ENCODE data around the gene CCDC102A. TPM values are rescaled to one million over a fixed set of nuclear protein-coding genes. Genes with fewer than 3 reads are reported as not detected.

Gene CCDC102A
- total RNA-seq, 1 experiment from 2014 or later = 4.5 TPM

DNA sequence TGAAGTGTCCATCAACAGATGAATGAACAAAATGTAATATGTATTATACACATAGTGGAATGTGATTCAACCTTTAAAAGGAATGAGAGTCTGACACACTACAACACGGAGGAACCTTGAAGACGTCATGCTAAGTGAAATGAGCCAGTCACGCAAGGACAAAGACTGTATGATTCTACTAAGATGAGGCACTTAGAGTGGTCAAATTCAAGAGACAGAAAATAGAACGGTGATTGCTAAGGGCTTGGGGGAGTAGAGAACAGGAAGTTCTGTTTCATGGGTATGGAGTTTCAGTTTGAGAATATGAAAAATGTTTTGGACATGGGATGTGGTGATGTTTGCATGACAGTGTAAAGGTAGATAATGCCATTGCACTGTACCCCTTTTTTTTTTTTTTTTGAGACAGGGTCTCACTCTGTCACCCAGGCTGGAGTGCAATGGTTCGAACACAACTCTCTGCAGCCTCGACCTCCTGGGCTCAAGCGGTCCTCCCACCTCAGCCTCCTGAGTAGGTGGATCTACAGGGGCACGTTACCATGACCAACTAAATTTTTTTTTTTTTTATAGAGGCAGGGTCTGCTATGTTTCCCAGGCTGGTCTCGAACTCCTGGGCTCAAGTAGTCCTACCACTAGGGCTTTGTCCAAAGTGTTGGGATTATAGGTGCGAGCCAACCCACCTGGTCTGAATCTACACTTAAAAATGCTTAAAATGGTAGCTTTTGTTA lies 2.9 kb upstream of the CCDC102A start:
- ATAC-seq (no peak), DNase-seq (ENCODE audit: low read depth, low spot score) (no peak)
- H3K79me2 ChIP-seq (ENCODE audit: insufficient read depth, low read length) = peaks cover 9% of the 10 kb centered on the region; the same call in 1 of the 2 replicates
- H2AFZ ChIP-seq (ENCODE audit: low read depth, low read length, poor library complexity, severe bottlenecking) = no peak overlapping the region
- ChIA-PET CTCF (no interaction called here), RAD21 (ENCODE audit: low non-redundant PET in 1 of 2, low total read pairs in 2 of 2, uncharacterized antibody in 2 of 2, unreplicated experiment in 2 of 2) (no interaction called here), POLR2A (no interaction called here)
- no peak overlapping the region for H3K4me2 ChIP-seq (ENCODE audit: low read length)
- no peak overlapping the region for H3K4me3 ChIP-seq (replicated peaks in 1 of 2; ENCODE audit: low read depth in 1 of 2, low read length in 2 of 2)
- no peaks in the 10 kb centered on the region for H3K36me3 ChIP-seq (ENCODE audit: control insufficient read depth in 1 of 2, insufficient read depth in 2 of 2, low read length in 2 of 2)
- no peak overlapping the region for H3K9ac ChIP-seq (ENCODE audit: low read length)
- no peaks in the 10 kb centered on the region for H4K20me1 ChIP-seq (ENCODE audit: insufficient read depth)
- no peak for TF ChIP-seq POLR2AphosphoS5 (IDR thresholded peaks at IDR 0.05; ENCODE audit: low read depth, low read length)
- TF ChIP-seq ZFX (IDR thresholded peaks at IDR 0.05) = no peak
- TF ChIP-seq CEBPB (IDR thresholded peaks at IDR 0.05; ENCODE audit: low read depth) = no peak
- TF ChIP-seq, protein P1, sequence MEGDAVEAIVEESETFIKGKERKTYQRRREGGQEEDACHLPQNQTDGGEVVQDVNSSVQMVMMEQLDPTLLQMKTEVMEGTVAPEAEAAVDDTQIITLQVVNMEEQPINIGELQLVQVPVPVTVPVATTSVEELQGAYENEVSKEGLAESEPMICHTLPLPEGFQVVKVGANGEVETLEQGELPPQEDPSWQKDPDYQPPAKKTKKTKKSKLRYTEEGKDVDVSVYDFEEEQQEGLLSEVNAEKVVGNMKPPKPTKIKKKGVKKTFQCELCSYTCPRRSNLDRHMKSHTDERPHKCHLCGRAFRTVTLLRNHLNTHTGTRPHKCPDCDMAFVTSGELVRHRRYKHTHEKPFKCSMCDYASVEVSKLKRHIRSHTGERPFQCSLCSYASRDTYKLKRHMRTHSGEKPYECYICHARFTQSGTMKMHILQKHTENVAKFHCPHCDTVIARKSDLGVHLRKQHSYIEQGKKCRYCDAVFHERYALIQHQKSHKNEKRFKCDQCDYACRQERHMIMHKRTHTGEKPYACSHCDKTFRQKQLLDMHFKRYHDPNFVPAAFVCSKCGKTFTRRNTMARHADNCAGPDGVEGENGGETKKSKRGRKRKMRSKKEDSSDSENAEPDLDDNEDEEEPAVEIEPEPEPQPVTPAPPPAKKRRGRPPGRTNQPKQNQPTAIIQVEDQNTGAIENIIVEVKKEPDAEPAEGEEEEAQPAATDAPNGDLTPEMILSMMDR (IDR thresholded peaks at IDR 0.05 in 2 of 3, conservative IDR thresholded peaks at IDR 0.05 in 1 of 3; ENCODE audit: borderline replicate concordance in 1 of 3, insufficient read depth in 1 of 3, low read depth in 2 of 3, low read length in 2 of 3) = no peak
- no peak for TF ChIP-seq SP1 (IDR thresholded peaks at IDR 0.05; ENCODE audit: low read depth)
- no peak for TF ChIP-seq TCF7L2 (IDR thresholded peaks at IDR 0.05; ENCODE audit: borderline replicate concordance, extremely low read depth, insufficient read depth, insufficient read length)
- TF ChIP-seq POLR2A (IDR thresholded peaks at IDR 0.05; ENCODE audit: borderline replicate concordance, extremely low read depth, insufficient read depth, insufficient read length) = no peak
- TF ChIP-seq SRF (IDR thresholded peaks at IDR 0.05; ENCODE audit: low read depth) = no peak
- TF ChIP-seq FOSL1 (IDR thresholded peaks at IDR 0.05; ENCODE audit: low read depth) = no peak
- no peak for TF ChIP-seq YY1 (IDR thresholded peaks at IDR 0.05; ENCODE audit: extremely low read depth, insufficient replicate concordance, low read depth, low read length)
- TF ChIP-seq, protein P2, sequence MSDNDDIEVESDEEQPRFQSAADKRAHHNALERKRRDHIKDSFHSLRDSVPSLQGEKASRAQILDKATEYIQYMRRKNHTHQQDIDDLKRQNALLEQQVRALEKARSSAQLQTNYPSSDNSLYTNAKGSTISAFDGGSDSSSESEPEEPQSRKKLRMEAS (IDR thresholded peaks at IDR 0.05) = no peak
- TF ChIP-seq SIN3A (IDR thresholded peaks at IDR 0.05; ENCODE audit: low read depth) = no peak
- TF ChIP-seq CBX3 (IDR thresholded peaks at IDR 0.05; ENCODE audit: low read depth) = no peak
- TF ChIP-seq EZH2phosphoT487 (IDR thresholded peaks at IDR 0.05; ENCODE audit: borderline replicate concordance) = no peak
- intact Hi-C loops (cut with micrococcal nuclease) = loop anchor here (5.0 kb wide), 1 partner anchor 52 kb away; the partner anchor contains the start of gene DOK4
- peaks cover 10 to 26% of the 10 kb centered on the region in 2 experiments; a peak in 3 of 4 replicates for H3K4me1 ChIP-seq (ENCODE audit: control insufficient read depth in 1 of 2, insufficient read depth in 2 of 2, low read length in 2 of 2)
- no peaks in the 10 kb centered on the region for H3K9me2 ChIP-seq (ENCODE audit: insufficient read depth)
- no peaks in the 10 kb centered on the region for H3K9me3 ChIP-seq (ENCODE audit: control insufficient read depth in 1 of 2, insufficient read depth in 1 of 2, low read depth in 1 of 2, low read length in 2 of 2)
- BruUV-seq (replicated peaks) = no TSS peak
- H3K27me3 ChIP-seq (ENCODE audit: insufficient read depth, low read length) = no peaks in the 10 kb centered on the region
- H3K27ac ChIP-seq (ENCODE audit: low read depth, low read length) = no peak overlapping the region

Data from HCT116 (cell line).